H1 (cell line): Measurements from ENCODE around the gene HES1. TPM values are rescaled to one million over a fixed set of nuclear protein-coding genes. Genes with fewer than 3 reads are reported as not detected.

ENCODE experiments used
- CTCF ChIA-PET: fragments of 300-600 bp; sonication (Branson Sonifier 250); formaldehyde crosslinking; loops from one replicate; lab custom pipeline; 2021; ENCODE audit not compliant: partially characterized antibody; lab: Charles Lee
- POLR2A ChIA-PET: fragments of 300-600 bp; sonication (Branson Sonifier 250); formaldehyde crosslinking; loops from one replicate; lab custom pipeline; 2021; ENCODE audit warnings: inconsistent platforms; ENCODE audit not compliant: partially characterized antibody; lab: Charles Lee
- DNase-seq, 2 experiments: peaks; one replicate each; pipeline versions ENCODE4 v3.0.0 to v3.0.0-alpha.2; 2010 to 2022; ENCODE audit warnings: low spot score in 2 of 2, low read depth in 1 of 2, mixed read lengths in 1 of 2
- FAIRE-seq: peaks from 2 replicates; lab custom pipeline; 2011; peaks lifted over from hg19 to GRCh38; lab: Jason Lieb, UNC
- H2AFZ ChIP-seq: 2 replicates; pipeline ENCODE4 v1.8.1; 2012; ENCODE audit warnings: low read length, inconsistent platforms
- H2AK5ac ChIP-seq: 2 replicates; pipeline ENCODE4 v1.6.1; 2013; ENCODE audit warnings: low read depth, low read length
- H2BK120ac ChIP-seq: replicated peaks from 2 replicates; pipeline ENCODE3; 2013; ENCODE audit warnings: low read depth, low read length, inconsistent platforms
- H2BK12ac ChIP-seq: 2 replicates; pipeline ENCODE4 v1.6.1; 2013; ENCODE audit warnings: low read depth, low read length
- H2BK15ac ChIP-seq: 2 replicates; pipeline ENCODE4 v1.6.1; 2013; ENCODE audit warnings: low read length
- H2BK20ac ChIP-seq: 2 replicates; pipeline ENCODE4 v1.6.1; 2013; ENCODE audit warnings: low read length
- H2BK5ac ChIP-seq: 2 replicates; pipeline ENCODE4 v1.6.1; 2013; ENCODE audit warnings: low read depth, low read length
- H3K14ac ChIP-seq: 2 replicates; pipeline ENCODE4 v1.6.1; 2013; ENCODE audit warnings: inconsistent platforms; ENCODE audit not compliant: insufficient read length
- H3K18ac ChIP-seq: 2 replicates; pipeline ENCODE4 v1.6.1; 2013; ENCODE audit warnings: low read length; ENCODE audit errors: extremely low read depth
- H3K23ac ChIP-seq: 2 replicates; pipeline ENCODE4 v1.6.1; 2013; ENCODE audit warnings: inconsistent platforms; ENCODE audit not compliant: insufficient read length
- H3K23me2 ChIP-seq: 2 replicates; pipeline ENCODE4 v1.6.1; 2013; ENCODE audit warnings: low read depth, low read length
- H3K27ac ChIP-seq: 2 replicates; pipeline ENCODE4 v1.6.1; 2011; ENCODE audit warnings: low read depth, low read length, inconsistent platforms
- H3K27me3 ChIP-seq, 4 experiments: replicated peaks in 1 of 4; 1 replicate in 1 of 4; 2 replicates in 3 of 4; pipeline versions ENCODE4 v1.6.1 to v1.8.1; 2011 to 2013; ENCODE audit warnings: low read length in 3 of 4, mild to moderate bottlenecking in 3 of 4, inconsistent platforms in 2 of 4, mixed read lengths in 2 of 4, moderate library complexity in 1 of 4; ENCODE audit not compliant: control insufficient read depth in 3 of 4, insufficient read depth in 3 of 4; ENCODE audit errors: extremely low read depth in 1 of 4
- H3K36me3 ChIP-seq, 4 experiments: 2 replicates each; pipeline versions ENCODE4 v1.6.1 to v1.8.1; 2011 to 2013; ENCODE audit warnings: mild to moderate bottlenecking in 4 of 4, low read length in 3 of 4, moderate library complexity in 2 of 4, control low read depth in 1 of 4, inconsistent platforms in 1 of 4; ENCODE audit not compliant: insufficient read depth in 4 of 4, control insufficient read depth in 2 of 4
- H3K4ac ChIP-seq: replicated peaks from 2 replicates; pipeline ENCODE3; 2013; ENCODE audit warnings: low read length, low read depth, mixed read lengths, inconsistent platforms; ENCODE audit not compliant: insufficient read length
- H3K4me1 ChIP-seq, 4 experiments: replicated peaks in 1 of 4; 1 replicate in 1 of 4; 2 replicates in 3 of 4; pipeline versions ENCODE4 v1.6.1 to v1.8.1; 2011 to 2013; ENCODE audit warnings: low read length in 3 of 4, inconsistent platforms in 2 of 4, mixed read lengths in 1 of 4; ENCODE audit not compliant: insufficient read depth in 4 of 4, control insufficient read depth in 3 of 4
- H3K4me2 ChIP-seq, 2 experiments: 2 replicates each; pipeline versions ENCODE4 v1.6.1 to v1.8.1; 2011 to 2013; ENCODE audit warnings: low read depth in 2 of 2, low read length in 2 of 2, control low read depth in 1 of 2, inconsistent platforms in 1 of 2, mild to moderate bottlenecking in 1 of 2; ENCODE audit not compliant: insufficient read depth in 1 of 2
- H3K4me3 ChIP-seq, 4 experiments: fragments of 200-600, 300-600 bp in 1 of 4; sonication (generic), shearing (Covaris generic), sonication (Bioruptor Twin) in 1 of 4; 2 replicates each; pipeline versions ENCODE4 v1.5.1 to v1.8.1; 2011 to 2016; ENCODE audit warnings: low read length in 4 of 4, low read depth in 3 of 4, control low read depth in 2 of 4, inconsistent platforms in 2 of 4, mild to moderate bottlenecking in 2 of 4, mixed read lengths in 1 of 4, moderate library complexity in 1 of 4; ENCODE audit not compliant: insufficient read depth in 2 of 4; ENCODE audit errors: extremely low read depth in 1 of 4
- H3K56ac ChIP-seq: replicated peaks from 2 replicates; pipeline ENCODE3; 2013; ENCODE audit warnings: low read depth, mild to moderate bottlenecking, mixed read lengths, low read length, inconsistent platforms; ENCODE audit not compliant: insufficient read length
- H3K79me1 ChIP-seq: 2 replicates; pipeline ENCODE4 v1.6.1; 2013; ENCODE audit warnings: low read depth, low read length, control low read depth
- H3K79me2 ChIP-seq, 2 experiments: 2 replicates each; pipeline versions ENCODE4 v1.6.1 to v1.8.1; 2012 to 2013; ENCODE audit warnings: low read length in 2 of 2, mild to moderate bottlenecking in 2 of 2, inconsistent platforms in 1 of 2; ENCODE audit not compliant: insufficient read depth in 2 of 2, control insufficient read depth in 1 of 2
- H3K9ac ChIP-seq, 4 experiments: replicated peaks in 1 of 4; 1 replicate in 1 of 4; 2 replicates in 3 of 4; pipeline versions ENCODE4 v1.6.1 to v1.8.1; 2011 to 2013; ENCODE audit warnings: low read depth in 3 of 4, low read length in 3 of 4, control low read depth in 2 of 4, mild to moderate bottlenecking in 2 of 4, moderate library complexity in 2 of 4, inconsistent platforms in 1 of 4; ENCODE audit errors: extremely low read depth in 1 of 4
- H3K9me3 ChIP-seq, 2 experiments: 2 replicates each; pipeline versions ENCODE4 v1.6.1 to v1.8.1; 2012 to 2013; ENCODE audit warnings: mild to moderate bottlenecking in 2 of 2, moderate library complexity in 2 of 2, control low read depth in 1 of 2, inconsistent platforms in 1 of 2, low read depth in 1 of 2, low read length in 1 of 2, mixed read lengths in 1 of 2; ENCODE audit not compliant: insufficient read depth in 2 of 2
- H4K20me1 ChIP-seq, 2 experiments: replicated peaks in 1 of 2; 2 replicates each; pipeline versions ENCODE3 to v1.8.1; 2011 to 2013; ENCODE audit warnings: inconsistent platforms in 2 of 2, low read length in 2 of 2, mild to moderate bottlenecking in 1 of 2; ENCODE audit not compliant: insufficient read depth in 2 of 2, control insufficient read depth in 1 of 2
- H4K5ac ChIP-seq: 2 replicates; pipeline ENCODE4 v1.6.1; 2013; ENCODE audit warnings: low read length, low read depth, mixed read lengths, inconsistent platforms; ENCODE audit not compliant: insufficient read length
- H4K8ac ChIP-seq: 2 replicates; pipeline ENCODE4 v1.8.0; 2013; ENCODE audit warnings: mild to moderate bottlenecking, moderate library complexity, low read length, inconsistent platforms; ENCODE audit not compliant: insufficient read depth; ENCODE audit errors: extremely low read depth
- H4K91ac ChIP-seq: replicated peaks from 2 replicates; pipeline ENCODE3; 2013; ENCODE audit warnings: low read length, mixed read lengths, inconsistent platforms; ENCODE audit not compliant: insufficient read length
- CHD1 ChIP-seq: IDR thresholded peaks from 2 replicates; pipeline ENCODE4 v1.6.1; 2012; ENCODE audit warnings: low read depth, low read length, improper control_type of control experiment
- CTCF ChIP-seq, 3 experiments: IDR thresholded peaks; 1 replicate in 2 of 3; 2 replicates in 1 of 3; pipeline versions ENCODE4 v1.5.1 to v1.6.1; 2011; ENCODE audit warnings: low read length in 3 of 3, mild to moderate bottlenecking in 3 of 3, inconsistent platforms in 2 of 3, low read depth in 1 of 3, moderate library complexity in 1 of 3; ENCODE audit not compliant: insufficient read depth in 1 of 3; ENCODE audit errors: control extremely low read depth in 1 of 3
- JUN ChIP-seq: IDR thresholded peaks from 2 replicates; pipeline ENCODE4 v1.6.1; 2011; ENCODE audit warnings: low read depth, mild to moderate bottlenecking, improper control_type of control experiment, low read length
- JUND ChIP-seq: IDR thresholded peaks from 2 replicates; pipeline ENCODE4 v1.6.1; 2011; ENCODE audit warnings: mild to moderate bottlenecking, improper control_type of control experiment, low read length
- POLR2A ChIP-seq, 2 experiments: IDR thresholded peaks; 1 replicate in 1 of 2; 2 replicates in 1 of 2; pipeline ENCODE4 v1.6.1; 2011; ENCODE audit warnings: low read depth in 2 of 2, low read length in 2 of 2, mild to moderate bottlenecking in 2 of 2; ENCODE audit errors: control extremely low read depth in 1 of 2
- RNF2 ChIP-seq: fragments of 200-900, 300-1000 bp; sonication (generic); IDR thresholded peaks from 2 replicates; pipeline ENCODE4 v1.7.1; 2016; ENCODE audit warnings: borderline replicate concordance, low read depth, mild to moderate bottlenecking, antibody characterized with exemption, low read length; ENCODE audit not compliant: poor library complexity, severe bottlenecking; ENCODE audit errors: missing control alignments
- SIN3A ChIP-seq, 2 experiments: IDR thresholded peaks in 1 of 2; conservative IDR thresholded peaks in 1 of 2; 2 replicates each; pipeline ENCODE4 v1.6.1; 2011 to 2012; ENCODE audit warnings: low read length in 2 of 2, improper control_type of control experiment in 1 of 2, low read depth in 1 of 2, mild to moderate bottlenecking in 1 of 2
- SIX5 ChIP-seq: IDR thresholded peaks from 2 replicates; pipeline ENCODE4 v1.6.1; 2011; ENCODE audit warnings: mild to moderate bottlenecking, low read depth, low read length
- WGBS, 2 experiments: shearing (Covaris generic) in 1 of 2; methylation state at CpG; one replicate each; pipeline versions ENCODE4 v1.1.6 to v1.1.7; 2013 to 2015; ENCODE audit warnings: low lambda C conversion rate in 2 of 2, mixed read lengths in 2 of 2, inconsistent platforms in 1 of 2, low coverage in 1 of 2, missing lambda C conversion rate in 1 of 2; ENCODE audit not compliant: insufficient replicate concordance in 2 of 2, insufficient coverage in 1 of 2, insufficient read length in 1 of 2; ENCODE audit errors: extremely low coverage in 1 of 2, missing lambda C conversion rate in 1 of 2; 5-methylcytosine and 5-hydroxymethylcytosine counted together
- polyA plus RNA-seq, 7 experiments: library from polyadenylated mRNA; depleted of rRNA in 3 of 7; stranded (reverse) in 5 of 7; unstranded in 2 of 7; fragments of >200 nt in 5 of 7; fragments of 200-250 nt in 2 of 7; gene quantifications; 1 replicate in 5 of 7; 2 replicates in 1 of 7; 4 replicates in 1 of 7; pipeline versions ENCODE4 v1.2.1 to v1.2.3, GENCODE V29; 2011 to 2013; ENCODE audit warnings: missing spikeins in 2 of 7, mixed read lengths in 2 of 7
- total RNA-seq: library from RNA; stranded (reverse); fragmentation: NEBNext Ultra II Directional; extraction: Animal tissue kit (Norgen Biotek cat#: 25700); gene quantifications from 2 replicates; pipeline ENCODE4 v1.2.1, GENCODE V29; 2021

Gene HES1
- total and polyA plus RNA-seq, 2 of the 8 experiments (the other 6 are each of a cell fraction or from before 2014, with no cell fraction given) = 7.9 to 12.9 TPM

DNA sequence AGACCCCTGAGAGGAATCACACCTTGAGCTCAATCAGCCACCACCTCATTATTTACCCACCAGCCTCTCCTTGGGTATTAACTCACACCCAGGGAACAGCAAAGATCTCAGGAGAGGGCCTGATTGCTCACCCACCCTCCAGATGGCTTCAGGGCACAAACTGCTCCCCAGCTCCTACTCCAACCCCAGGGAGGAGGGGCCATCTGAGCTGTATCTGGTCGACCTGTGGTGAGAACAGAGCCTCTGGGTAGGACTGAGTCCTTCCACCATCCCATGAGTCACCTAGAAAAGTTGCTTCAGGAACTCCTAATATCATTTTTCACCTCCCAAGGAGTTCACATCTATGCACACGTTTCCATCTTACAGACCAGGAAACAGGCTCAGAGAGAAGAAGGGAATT lies 44.8 kb upstream of the HES1 start:
- H2AFZ ChIP-seq = no peak overlapping the region
- no peak overlapping the region for H4K91ac ChIP-seq
- TF ChIP-seq SIX5 (no peak), CTCF (IDR thresholded peaks at IDR 0.05; ENCODE audit: control extremely low read depth in 1 of 3, insufficient read depth in 1 of 3, low read depth in 1 of 3, low read length in 3 of 3) (no peak), JUND (no peak), JUN (no peak), CHD1 (no peak), SIN3A (conservative IDR thresholded peaks at IDR 0.05 in 1 of 2, IDR thresholded peaks at IDR 0.05 in 1 of 2; ENCODE audit: low read depth in 1 of 2, low read length in 2 of 2) (no peak), RNF2 (no peak), POLR2A (IDR thresholded peaks at IDR 0.05; ENCODE audit: control extremely low read depth in 1 of 2, low read depth in 2 of 2, low read length in 2 of 2) (no peak)
- H3K4me2 ChIP-seq = no peak overlapping the region
- H3K4ac ChIP-seq = no peak overlapping the region
- CTCF ChIA-PET = interaction anchor here (0.9 to 2.3 kb wide), 4 partner anchors 8 to 238 kb away, joined by 3 to 7 read pairs (median 4); no protein-coding TSS in a partner anchor
- H3K56ac ChIP-seq = no peak overlapping the region
- no peaks in the 10 kb centered on the region for H4K20me1 ChIP-seq
- no peak overlapping the region for H3K4me3 ChIP-seq
- H2BK12ac ChIP-seq = no peak overlapping the region
- no peak overlapping the region for H2BK5ac ChIP-seq
- no peak overlapping the region for H3K9ac ChIP-seq
- H3K23ac ChIP-seq = no peak overlapping the region
- no peak overlapping the region for H2BK20ac ChIP-seq
- peaks cover 4 to 13% (median 10%) of the 10 kb centered on the region in 4 experiments for H3K4me1 ChIP-seq
- no peak overlapping the region for H2AK5ac ChIP-seq
- H3K27me3 ChIP-seq = no peaks in the 10 kb centered on the region; a peak in 1 of 7 replicates
- H2BK15ac ChIP-seq = no peak overlapping the region
- H4K8ac ChIP-seq = no peak overlapping the region
- no peak for FAIRE-seq
- no peak overlapping the region for H4K5ac ChIP-seq
- H3K23me2 ChIP-seq = no peaks in the 10 kb centered on the region
- H3K14ac ChIP-seq = no peak overlapping the region
- no peak for DNase-seq
- no peak overlapping the region for H3K18ac ChIP-seq
- no peaks in the 10 kb centered on the region for H3K36me3 ChIP-seq
- POLR2A ChIA-PET = interaction anchor here (0.8 kb wide), 1 partner anchor 43 kb away, joined by 3 read pairs; no protein-coding TSS in a partner anchor
- no peaks in the 10 kb centered on the region for H3K9me3 ChIP-seq
- H2BK120ac ChIP-seq = no peak overlapping the region
- no peak overlapping the region for H3K27ac ChIP-seq
- WGBS, 2 experiments = 84% methylated on average over 2 of the region's 2 CpGs; no CpG with 5 or more reads in 1 of the 2 experiments
- no peaks in the 10 kb centered on the region for H3K79me2 ChIP-seq
- no peaks in the 10 kb centered on the region for H3K79me1 ChIP-seq
